BLaER1 (cell line): ENCODE measurements around the gene CIB4.

Experiments
- H3K27ac ChIP-seq: shearing (Covaris generic); formaldehyde crosslinking; 2 replicates; pipeline ENCODE4 v1.8.1; 2022
- H3K27me3 ChIP-seq: shearing (Covaris generic); formaldehyde crosslinking; 2 replicates; pipeline ENCODE4 v1.8.1; 2022
- H3K36me3 ChIP-seq: shearing (Covaris generic); formaldehyde crosslinking; 2 replicates; pipeline ENCODE4 v1.8.1; 2022
- H3K4me1 ChIP-seq: shearing (Covaris generic); formaldehyde crosslinking; 2 replicates; pipeline ENCODE4 v1.8.1; 2022
- H3K4me2 ChIP-seq: shearing (Covaris generic); formaldehyde crosslinking; 2 replicates; pipeline ENCODE4 v1.8.1; 2022
- H3K4me3 ChIP-seq: shearing (Covaris generic); formaldehyde crosslinking; 2 replicates; pipeline ENCODE4 v1.8.1; 2022
- H3K9ac ChIP-seq: shearing (Covaris generic); formaldehyde crosslinking; 2 replicates; pipeline ENCODE4 v1.8.1; 2022
- H3K9me3 ChIP-seq: shearing (Covaris generic); formaldehyde crosslinking; 2 replicates; pipeline ENCODE4 v1.8.1; 2022
- H4K20me1 ChIP-seq: shearing (Covaris generic); formaldehyde crosslinking; 2 replicates; pipeline ENCODE4 v1.8.1; 2022
- Cebpa-rat ChIP-seq: shearing (Covaris generic); IDR thresholded peaks from 2 replicates; pipeline ENCODE4 v1.8.1; 2022

The CIB4 gene

GRCh38 chr2:26579025-26579722 is 62.0 kb downstream of the CIB4 start:
- H3K4me1 ChIP-seq, result peaks cover 20% of the 10 kb centered on the region
- no peak overlapping the region for H3K4me2 ChIP-seq
- no peak for TF ChIP-seq Cebpa-rat
- no peaks in the 10 kb centered on the region for H4K20me1 ChIP-seq
- no peak overlapping the region for H3K9ac ChIP-seq
- no peak overlapping the region for H3K4me3 ChIP-seq
- H3K27ac ChIP-seq, result no peak overlapping the region
- H3K27me3 ChIP-seq, result no peaks in the 10 kb centered on the region
- H3K9me3 ChIP-seq, result no peaks in the 10 kb centered on the region
- H3K36me3 ChIP-seq, result no peaks in the 10 kb centered on the region

- Histone ChIP-seq H3K9ac (no peak overlapping the region), H4K20me1 (no peaks in the 10 kb centered on the region), H3K27me3 (no peaks in the 10 kb centered on the region), H3K36me3 (no peaks in the 10 kb centered on the region), H3K27ac (no peak overlapping the region), H3K4me3 (no peak overlapping the region), H3K9me3 (no peaks in the 10 kb centered on the region), H3K4me2 (no peak overlapping the region), H3K4me1 (peaks cover 19% of the 10 kb centered on the region)
- TF ChIP-seq Cebpa-rat, result no peak
Observed at GRCh38 chr2:26578581-26578980, 62.6 kb downstream of the CIB4 start.

- Histone ChIP-seq H3K36me3 (no peaks in the 10 kb centered on the region), H3K4me2 (no peak overlapping the region), H3K9me3 (no peaks in the 10 kb centered on the region), H4K20me1 (no peaks in the 10 kb centered on the region), H3K27me3 (no peaks in the 10 kb centered on the region), H3K4me3 (no peak overlapping the region), H3K9ac (no peak overlapping the region), H3K4me1 (peaks cover 19% of the 10 kb centered on the region), H3K27ac (no peak overlapping the region)
- no peak for TF ChIP-seq Cebpa-rat
Observed at GRCh38 chr2:26578113-26578458, 63.1 kb downstream of the CIB4 start.

GRCh38 chr2:26577442-26578112 is 63.6 kb downstream of the CIB4 start:
- Histone ChIP-seq H3K27me3 (no peaks in the 10 kb centered on the region), H4K20me1 (no peaks in the 10 kb centered on the region), H3K4me2 (peak overlapping the region; percentile 45), H3K27ac (no peak overlapping the region), H3K4me1 (peaks cover 19% of the 10 kb centered on the region), H3K9me3 (no peaks in the 10 kb centered on the region), H3K9ac (no peak overlapping the region), H3K36me3 (no peaks in the 10 kb centered on the region), H3K4me3 (no peak overlapping the region)
- no peak for TF ChIP-seq Cebpa-rat

- no peak overlapping the region for H3K4me3 ChIP-seq
- no peaks in the 10 kb centered on the region for H3K36me3 ChIP-seq
- no peak overlapping the region for H3K9ac ChIP-seq
- peaks cover 19% of the 10 kb centered on the region for H3K4me1 ChIP-seq
- H3K27ac ChIP-seq, result no peak overlapping the region
- no peaks in the 10 kb centered on the region for H3K9me3 ChIP-seq
- peak overlapping the region; percentile 45 for H3K4me2 ChIP-seq
- H4K20me1 ChIP-seq, result no peaks in the 10 kb centered on the region
- TF ChIP-seq Cebpa-rat, result no peak
- H3K27me3 ChIP-seq, result no peaks in the 10 kb centered on the region
Observed at GRCh38 chr2:26576565-26577441, 64.4 kb downstream of the CIB4 start.

- Histone ChIP-seq H3K27me3 (no peaks in the 10 kb centered on the region), H3K4me1 (peaks cover 19% of the 10 kb centered on the region), H3K4me3 (no peak overlapping the region), H4K20me1 (no peaks in the 10 kb centered on the region), H3K27ac (no peak overlapping the region), H3K4me2 (peak overlapping the region; percentile 45), H3K9me3 (no peaks in the 10 kb centered on the region), H3K9ac (no peak overlapping the region), H3K36me3 (no peaks in the 10 kb centered on the region)
- TF ChIP-seq Cebpa-rat, result no peak
Observed at GRCh38 chr2:26575836-26576564, 65.2 kb downstream of the CIB4 start.

GRCh38 chr2:26574900-26575560 is 66.1 kb downstream of the CIB4 start:
- TF ChIP-seq Cebpa-rat, result no peak

GRCh38 chr2:26574066-26574899 is 66.9 kb downstream of the CIB4 start:
- Histone ChIP-seq H4K20me1 (no peaks in the 10 kb centered on the region), H3K27me3 (no peaks in the 10 kb centered on the region), H3K4me3 (no peak overlapping the region), H3K36me3 (no peaks in the 10 kb centered on the region), H3K9ac (no peak overlapping the region), H3K9me3 (no peaks in the 10 kb centered on the region), H3K4me1 (peaks cover 19% of the 10 kb centered on the region), H3K4me2 (no peak overlapping the region), H3K27ac (no peak overlapping the region)
- no peak for TF ChIP-seq Cebpa-rat

More at GRCh38 chr2:26574900-26575560, 66.1 kb downstream of the CIB4 start:
- Histone ChIP-seq H3K4me2 (no peak overlapping the region), H3K27ac (no peak overlapping the region), H3K36me3 (no peaks in the 10 kb centered on the region), H3K27me3 (no peaks in the 10 kb centered on the region), H3K4me3 (no peak overlapping the region), H3K9ac (no peak overlapping the region), H4K20me1 (no peaks in the 10 kb centered on the region), H3K9me3 (no peaks in the 10 kb centered on the region), H3K4me1 (peaks cover 19% of the 10 kb centered on the region)
